Activated CD4-positive, alpha-beta T cell treated with anti-CD3 and anti-CD28 coated beads, Interleukin-2, amount 50 U/mL, for 4 hours (primary cell): ENCODE measurements around the gene MGAT3.
A peak's percentile ranks its signal among the peaks of the same experiment; 100 is the strongest.

Experiments
- DNase-seq, 2 experiments: peaks; one replicate each; pipeline ENCODE4 v3.0.0-alpha.2; 2020

Gene MGAT3

GRCh38 chr22:39534092-39534506 is 77.3 kb downstream of the MGAT3 start:
- DNase-seq = no peak

DNA sequence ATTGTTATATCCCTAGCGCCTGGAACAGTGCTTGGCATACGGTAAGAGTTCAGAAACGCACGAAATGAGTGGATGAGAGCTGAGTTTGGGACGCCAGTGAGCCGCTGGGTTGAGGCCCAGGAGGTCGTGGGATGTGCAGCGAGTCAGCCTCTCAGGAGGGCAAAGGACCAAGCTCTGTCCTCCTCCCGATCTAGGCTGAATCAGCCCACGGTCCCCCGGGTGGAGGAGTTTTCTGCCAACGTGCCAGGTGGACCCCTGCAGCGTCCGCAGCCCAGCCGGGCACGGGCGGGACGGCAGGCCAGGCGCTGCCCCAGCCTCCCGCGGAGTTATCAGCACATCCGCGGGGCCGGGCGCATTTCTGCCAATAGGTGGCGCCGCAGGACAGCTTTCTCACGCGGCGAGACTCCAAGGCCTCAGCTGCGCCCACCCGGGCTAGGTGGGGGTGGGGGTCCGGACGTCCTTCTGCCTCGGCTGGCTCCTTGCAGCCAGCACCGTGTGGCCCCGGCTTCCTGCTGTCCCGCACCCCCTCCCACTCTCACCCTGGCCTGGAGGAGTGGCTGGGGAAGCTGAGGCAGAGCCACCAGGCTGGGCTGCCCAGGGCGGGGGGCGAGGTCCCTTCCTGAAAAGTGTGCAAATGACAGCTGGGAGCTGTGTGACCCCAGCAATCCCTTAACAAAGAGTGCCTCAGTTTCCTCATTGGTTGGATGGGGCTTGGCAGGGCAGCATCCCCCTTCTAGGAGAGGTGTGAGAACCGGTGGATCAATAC is 78.0 kb downstream of the MGAT3 start:
- DNase-seq = peak; percentile 74 to 78

GRCh38 chr22:39535357-39535725 is 78.5 kb downstream of the MGAT3 start:
- DNase-seq = no peak

DNA sequence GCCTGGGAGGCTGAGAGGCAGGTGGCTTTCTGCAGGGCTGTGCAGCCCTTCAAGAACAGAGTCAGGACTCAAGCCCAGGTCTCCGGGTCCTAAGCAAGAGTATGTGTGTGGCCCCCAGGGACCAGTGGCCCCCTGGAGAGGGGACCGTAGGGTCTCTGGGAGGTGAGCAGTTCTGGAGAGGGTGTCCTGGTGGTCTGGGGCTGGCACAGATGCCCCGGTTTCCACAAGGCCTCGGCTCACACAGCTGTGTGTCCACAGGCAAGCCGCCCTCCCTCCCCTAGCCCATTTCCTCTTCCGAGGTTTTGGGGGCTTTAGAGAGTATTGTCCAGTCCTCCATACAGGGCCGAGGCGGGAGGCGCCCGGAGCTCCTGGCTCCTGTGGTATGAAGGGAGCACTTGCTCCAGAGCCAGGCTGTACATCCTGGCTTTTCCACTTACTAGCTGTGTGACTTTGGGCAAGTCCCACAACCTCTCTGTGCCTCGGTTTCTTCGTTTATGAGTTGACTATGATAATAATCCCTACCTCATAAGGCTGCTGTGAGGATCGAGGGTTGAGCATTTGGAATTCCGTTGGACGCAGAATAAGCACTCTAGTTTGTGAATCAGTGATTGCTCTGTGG is 79.1 kb downstream of the MGAT3 start:
- no peak for DNase-seq

- no peak for DNase-seq
Observed at GRCh38 chr22:39536711-39537110, 79.9 kb downstream of the MGAT3 start.

DNA sequence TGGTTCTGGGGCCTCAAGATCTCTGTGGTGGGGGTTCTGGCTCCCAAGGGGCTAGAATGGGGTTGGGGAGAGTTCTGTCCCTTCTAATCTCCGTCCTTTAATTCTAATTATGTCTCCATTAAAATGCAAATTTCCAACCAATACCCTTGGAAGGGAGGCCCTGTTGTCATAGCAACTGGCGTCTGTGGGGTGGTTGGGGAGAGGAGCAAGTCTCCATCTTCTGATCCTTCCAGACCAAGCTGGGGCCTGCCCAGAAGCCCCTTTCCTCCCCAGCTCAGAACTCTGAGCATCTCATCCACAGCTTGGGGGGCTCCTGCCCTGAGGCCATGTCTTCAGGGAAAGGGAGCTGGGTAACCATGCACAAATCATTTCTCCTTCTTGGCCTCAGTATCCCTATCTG is 81.2 kb downstream of the MGAT3 start:
- DNase-seq = no peak
